ENCODE results near the gene TPRN.

Gene TPRN

DNA sequence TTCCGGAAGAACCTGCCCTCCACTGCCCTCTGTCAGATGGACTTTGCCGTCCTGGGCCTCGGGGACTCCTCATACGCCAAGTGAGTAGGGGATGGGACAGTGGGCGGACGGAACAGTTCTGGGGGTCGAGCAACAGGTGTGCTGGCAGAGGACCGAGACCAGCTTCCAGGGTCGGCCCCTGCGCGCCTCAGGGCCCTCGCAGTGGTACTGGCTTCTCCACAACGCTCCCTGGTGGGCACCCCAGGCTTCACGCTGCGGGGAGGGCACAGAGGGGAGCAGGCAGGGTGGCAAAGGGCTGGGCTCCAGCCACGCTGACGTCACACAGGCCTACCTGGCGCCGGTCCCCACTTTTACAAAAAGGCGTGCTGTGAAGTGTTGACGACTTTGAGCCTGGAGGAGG, 12.0 kb upstream of the TPRN start:
- DNase-seq (ENCODE audit: low read depth in 2 of 2, low spot score in 1 of 2): no peak

- no peak for DNase-seq (ENCODE audit: low read depth in 2 of 2, low spot score in 1 of 2)
Observed at GRCh38 chr9:137211532-137211931, 11.0 kb upstream of the TPRN start.

DNA sequence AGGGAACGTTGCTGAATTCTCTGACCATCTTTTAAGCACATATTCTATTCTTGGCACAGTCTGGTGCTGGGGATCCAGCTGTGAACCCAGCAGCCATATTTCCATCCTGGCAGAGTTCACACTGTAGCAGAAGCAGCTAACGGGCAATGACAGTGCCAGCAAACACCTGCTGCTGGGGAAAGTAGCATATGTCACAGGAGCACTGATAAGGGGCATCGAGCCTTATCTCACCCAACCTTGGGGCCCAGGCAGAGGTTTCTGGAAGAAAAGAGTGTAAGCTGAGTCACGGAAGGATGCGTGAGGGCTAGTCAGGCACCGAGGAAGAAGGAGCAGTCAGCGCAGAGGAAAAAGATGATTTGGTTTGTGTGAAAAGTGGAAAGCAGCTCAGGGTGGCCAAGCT, 6.1 kb upstream of the TPRN start:
- DNase-seq (ENCODE audit: low read depth in 2 of 2, low spot score in 1 of 2): no peak

GRCh38 chr9:137205126-137206069, 4.9 kb upstream of the TPRN start, which contains the start of the genes NDOR1 and TMEM203:
Gene NDOR1, plus strand, starts transcription at chr9:137205700. Its CDS starts 78 bp downstream, at chr9:137205778.
Gene TMEM203, minus strand, starts transcription at chr9:137205648. Its CDS starts 234 bp downstream, at chr9:137205414.
- peak; percentile 88 to 89 for DNase-seq (ENCODE audit: low read depth in 2 of 2, low spot score in 1 of 2)

- DNase-seq (ENCODE audit: low read depth in 2 of 2, low spot score in 1 of 2): no peak
Observed at GRCh38 chr9:137204731-137205125, 4.2 kb upstream of the TPRN start.

DNA sequence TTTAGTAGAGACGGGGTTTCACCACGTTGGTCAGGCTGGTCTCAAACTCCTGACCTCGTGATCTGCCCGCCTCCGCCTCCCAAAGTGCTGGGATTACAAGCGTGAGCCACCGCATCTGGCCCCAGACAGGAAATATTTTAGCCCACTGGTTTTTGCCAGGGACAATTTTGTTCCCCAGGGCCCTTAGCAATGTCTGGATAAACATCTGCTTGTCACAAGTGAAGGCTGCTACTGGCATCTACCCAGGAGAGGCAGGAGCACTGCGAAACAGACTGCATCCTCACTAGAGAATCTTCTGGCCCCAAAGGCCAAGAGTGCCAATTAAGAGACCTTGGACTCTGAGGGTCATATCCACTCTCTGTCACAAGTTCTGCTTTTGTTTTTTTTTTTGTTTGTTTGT, 2.4 kb upstream of the TPRN start:
- no peak for DNase-seq (ENCODE audit: low read depth in 2 of 2, low spot score in 1 of 2)

GRCh38 chr9:137201205-137201868, 796 bp upstream of the TPRN start:
- no peak for DNase-seq (ENCODE audit: low read depth in 2 of 2, low spot score in 1 of 2)

GRCh38 chr9:137199411-137200121, 975 bp downstream of the TPRN start:
- DNase-seq (ENCODE audit: low read depth in 2 of 2, low spot score in 1 of 2): no peak

- no peak for DNase-seq (ENCODE audit: low read depth in 2 of 2, low spot score in 1 of 2)
Observed at GRCh38 chr9:137198902-137199283, 1.6 kb downstream of the TPRN start.

GRCh38 chr9:137198051-137198901, 2.3 kb downstream of the TPRN start:
- DNase-seq (ENCODE audit: low read depth in 2 of 2, low spot score in 1 of 2): no peak

DNA sequence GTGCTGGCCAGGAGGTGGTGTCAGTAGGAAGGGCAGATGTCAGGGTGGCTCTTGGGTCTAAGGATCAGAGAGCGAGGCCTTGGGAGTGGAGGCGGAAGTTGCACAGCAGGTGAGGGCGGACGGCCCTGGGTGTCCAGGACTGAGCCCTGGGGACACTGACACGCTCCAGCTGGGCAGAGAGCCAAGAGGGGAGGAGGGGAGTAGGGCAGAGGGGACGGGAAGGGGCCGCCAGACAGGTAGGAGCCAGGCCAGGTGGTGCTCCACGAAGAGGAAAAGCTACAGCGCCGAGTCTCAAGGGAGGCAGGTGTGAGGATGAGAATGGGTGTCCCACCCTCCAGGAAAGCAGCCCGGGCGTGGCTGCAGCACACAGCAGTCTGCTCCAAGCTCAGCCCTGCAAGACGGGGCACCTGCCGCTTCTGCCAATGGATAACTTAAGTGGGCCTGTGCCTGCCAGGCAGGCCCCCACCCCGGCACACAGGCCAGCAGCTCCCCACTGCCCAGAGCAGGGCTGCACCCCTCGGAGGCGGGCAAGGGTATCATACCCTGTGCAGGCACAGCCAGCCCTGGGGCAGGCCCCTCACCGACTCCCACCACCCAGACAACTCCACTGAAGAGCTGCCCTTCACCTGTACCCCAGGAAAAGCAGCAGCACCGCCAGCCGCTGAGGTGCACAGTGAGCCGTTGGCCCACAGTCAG, 4.9 kb downstream of the TPRN start:
- no peak for DNase-seq (ENCODE audit: low read depth in 2 of 2, low spot score in 1 of 2)

DNA sequence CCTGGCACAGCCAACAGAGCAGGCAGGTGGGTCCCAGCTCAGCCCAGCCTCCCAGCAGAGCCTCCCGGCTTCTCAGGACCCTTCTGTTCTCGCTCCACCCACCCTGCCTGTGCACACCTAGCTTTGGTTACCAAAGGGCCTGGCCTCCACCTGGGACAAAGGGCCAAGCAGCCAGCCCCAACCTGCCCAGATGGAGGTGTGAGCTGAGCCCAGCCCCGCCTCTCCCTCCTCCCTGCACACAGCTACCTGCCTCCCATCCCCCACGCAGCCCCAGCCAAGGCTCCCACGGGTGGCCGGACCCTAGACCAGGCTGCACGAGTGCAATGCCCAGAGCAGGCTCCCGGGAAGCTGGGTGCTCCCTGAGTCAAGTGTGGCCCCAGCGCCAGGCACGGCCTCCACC, 5.6 kb downstream of the TPRN start:
- DNase-seq (ENCODE audit: low read depth in 2 of 2, low spot score in 1 of 2): no peak

DNA sequence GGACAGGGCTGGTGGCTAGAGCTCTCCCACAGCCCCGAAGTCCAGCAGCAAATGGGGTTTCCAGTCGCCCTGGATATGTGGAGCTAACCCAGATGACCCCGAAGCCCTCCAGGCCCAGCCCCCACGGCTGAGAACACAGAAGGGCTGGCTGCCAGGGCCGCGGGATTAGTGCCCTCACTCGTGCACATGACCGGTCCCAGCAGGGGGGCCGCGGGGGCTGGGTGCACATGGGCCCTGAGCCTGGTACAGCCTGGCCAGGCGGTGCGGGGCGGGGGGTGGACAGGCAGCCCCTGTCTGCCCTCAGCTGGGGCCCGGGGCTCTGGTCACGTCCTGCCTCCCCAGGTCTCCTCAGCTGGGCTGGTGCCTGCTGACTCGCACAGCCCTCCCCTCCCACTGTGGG, 6.2 kb downstream of the TPRN start:
- DNase-seq (ENCODE audit: low read depth in 2 of 2, low spot score in 1 of 2): no peak

DNA sequence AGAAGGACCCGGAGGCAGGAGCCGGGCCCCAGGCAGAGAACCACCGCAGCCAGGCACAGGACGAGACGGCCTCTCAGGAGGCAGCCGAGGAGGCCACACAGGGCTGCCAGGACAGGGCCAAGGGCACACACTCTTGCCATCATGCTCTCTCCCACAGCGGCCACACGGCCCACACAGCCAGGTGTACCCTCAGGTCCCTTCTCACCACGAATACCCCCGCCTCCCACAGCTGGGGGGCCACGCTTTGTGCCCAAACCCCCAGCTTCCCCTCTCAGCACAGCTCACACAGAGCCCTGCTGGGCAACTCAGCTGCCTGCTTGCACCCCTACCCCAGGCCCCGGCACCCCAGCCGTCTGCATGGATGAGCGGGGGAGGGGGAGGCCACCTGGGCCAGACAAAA, 6.8 kb downstream of the TPRN start:
- DNase-seq (ENCODE audit: low read depth in 2 of 2, low spot score in 1 of 2): no peak

GRCh38 chr9:137192859-137193258, 7.7 kb downstream of the TPRN start:
- DNase-seq (ENCODE audit: low read depth in 2 of 2, low spot score in 1 of 2): no peak

- DNase-seq (ENCODE audit: low read depth in 2 of 2, low spot score in 1 of 2): no peak
Observed at GRCh38 chr9:137192448-137192780, 8.1 kb downstream of the TPRN start.

DNA sequence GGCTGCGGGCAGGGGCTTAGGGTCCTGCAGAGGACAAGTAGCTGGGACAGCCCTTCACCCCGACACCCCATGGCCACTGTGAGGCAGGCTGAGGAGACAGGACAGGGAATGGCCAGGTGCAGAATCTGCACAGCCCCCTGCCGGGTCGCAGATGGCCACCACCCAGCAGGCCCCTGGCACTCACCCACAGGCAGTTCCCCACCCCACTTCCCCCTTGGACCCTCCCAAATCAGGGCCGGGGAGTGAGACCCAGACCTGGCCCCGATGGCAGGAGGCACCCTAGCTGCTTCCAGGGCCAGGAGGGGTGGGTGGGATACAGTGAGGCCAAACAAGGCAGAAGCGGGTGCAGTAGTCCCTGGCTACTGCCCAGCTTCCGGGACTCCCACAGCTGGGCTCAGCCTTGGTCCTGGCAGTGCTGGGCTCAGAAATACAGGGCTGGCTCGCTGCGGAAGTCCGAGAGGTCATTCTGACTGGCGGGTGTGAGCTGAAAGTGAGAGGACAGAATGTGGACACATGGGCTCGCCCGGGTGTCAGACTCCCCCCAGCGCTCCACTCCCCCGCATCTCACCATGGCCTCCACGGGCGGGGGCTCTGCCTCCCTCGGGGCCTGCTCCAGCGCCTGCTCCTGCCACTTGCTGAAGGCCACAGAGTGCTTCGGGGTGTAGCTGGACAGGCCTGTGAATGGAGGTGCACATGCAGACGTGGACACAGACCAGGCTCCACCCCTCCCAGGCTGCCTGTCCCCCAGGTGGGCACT, 8.7 kb downstream of the TPRN start:
- no peak for DNase-seq (ENCODE audit: low read depth in 2 of 2, low spot score in 1 of 2)

- DNase-seq (ENCODE audit: low read depth in 2 of 2, low spot score in 1 of 2): no peak
Observed at GRCh38 chr9:137191245-137191644, 9.3 kb downstream of the TPRN start.

DNA sequence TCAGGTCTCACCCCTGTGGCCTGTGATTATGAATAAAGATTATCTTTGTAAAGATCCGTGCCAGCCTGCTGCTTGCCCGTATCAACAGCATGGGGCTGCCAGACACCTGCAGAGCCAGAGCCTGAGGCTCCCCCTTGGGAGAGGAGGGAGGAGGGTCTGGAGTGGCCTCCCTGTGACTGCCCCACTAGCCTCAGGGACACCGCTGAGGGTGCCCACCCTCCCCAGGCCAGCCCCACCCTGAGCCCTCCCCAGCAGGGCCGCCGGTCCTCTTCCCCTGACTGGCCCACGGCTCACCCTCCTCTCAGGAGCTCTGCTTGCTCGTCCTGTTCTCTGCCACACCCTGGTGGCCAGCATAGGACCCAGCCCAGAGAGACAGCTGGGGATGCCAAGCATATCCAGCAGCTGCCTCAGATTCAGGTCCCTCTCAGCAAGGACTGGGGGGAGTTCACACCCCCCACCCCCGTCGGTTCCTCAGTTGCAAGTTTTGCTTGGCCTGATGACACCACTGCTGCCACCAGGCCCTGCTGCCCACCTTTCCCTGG, 10.2 kb downstream of the TPRN start:
- no peak for DNase-seq (ENCODE audit: low read depth in 2 of 2, low spot score in 1 of 2)
